Ovary (tissue), 3 donors: ENCODE measurements around the gene PCBP3.

ENCODE experiments used
- CTCF ChIP-seq, 3 donors: fragments of 450-650 bp in 2 of 3; fragments of 200-600 bp in 1 of 3; IDR thresholded peaks; one replicate each; pipeline versions ENCODE4 v1.5.1 to v1.8.0; 2016 to 2022; ENCODE audit warnings: antibody characterized with exemption in 3 of 3, mild to moderate bottlenecking in 1 of 3
- EP300 ChIP-seq: sonication (generic); formaldehyde crosslinking; IDR thresholded peaks from one replicate; pipeline ENCODE4 v1.6.1; 2017; ENCODE audit warnings: antibody characterized with exemption
- donor health status: DM: no; HTN: no; CAD: no.

- TF ChIP-seq EP300 = no peak
- TF ChIP-seq CTCF (IDR thresholded peaks at IDR 0.05) = no peak
These were observed 287.3 kb downstream of the PCBP3 start for GRCh38 chr21:45930792-45931191.
